Naive B cell (primary cell): Measurements from ENCODE around the gene PRTFDC1. TPM values are rescaled to one million over a fixed set of nuclear protein-coding genes. Genes with fewer than 3 reads are reported as not detected.
A peak's percentile ranks its signal among the peaks of the same experiment; 100 is the strongest.
"Not testable (repeated sequence)": the region's sequence is repeated elsewhere in the genome, so short reads cannot be mapped to it uniquely, and the experiment has no call there.

Experiments used
- ATAC-seq, 2 donors: fragments of 150-1000 bp; cut with Tn5 transposase; 2 replicates each; pipeline ENCODE4 v1.10.0; 2021; ENCODE audit warnings: low read depth in 2 of 2, mild to moderate bottlenecking in 2 of 2, moderate library complexity in 2 of 2
- DNase-seq: peaks from one replicate; pipeline ENCODE4 v3.0.0; 2022
- H3K27ac Mint-ChIP-seq, 6 donors: one replicate each; pipeline ENCODE4 v1.8.0; 2020 to 2022; ENCODE audit warnings: mild to moderate bottlenecking in 6 of 6, mixed read lengths in 6 of 6, moderate library complexity in 5 of 6, inconsistent platforms in 2 of 6
- H3K27me3 Mint-ChIP-seq, 3 donors: one replicate each; pipeline ENCODE4 v1.8.0; 2021 to 2022; ENCODE audit warnings: mixed read lengths in 3 of 3, mild to moderate bottlenecking in 1 of 3
- H3K36me3 Mint-ChIP-seq, 2 donors: one replicate each; pipeline ENCODE4 v1.8.0; 2020 to 2022; ENCODE audit warnings: mixed read lengths in 2 of 2, inconsistent platforms in 1 of 2, mild to moderate bottlenecking in 1 of 2
- H3K4me1 Mint-ChIP-seq, 3 donors: one replicate each; pipeline ENCODE4 v1.8.0; 2020 to 2022; ENCODE audit warnings: mixed read lengths in 3 of 3, inconsistent platforms in 1 of 3, mild to moderate bottlenecking in 1 of 3, moderate library complexity in 1 of 3
- H3K4me3 Mint-ChIP-seq, 8 donors: one replicate each; pipeline ENCODE4 v1.8.0; 2020 to 2022; ENCODE audit warnings: mild to moderate bottlenecking in 8 of 8, mixed read lengths in 8 of 8, moderate library complexity in 8 of 8, inconsistent platforms in 2 of 8
- H3K9me3 Mint-ChIP-seq, 7 donors: one replicate each; pipeline ENCODE4 v1.8.0; 2020 to 2022; ENCODE audit warnings: mixed read lengths in 7 of 7, mild to moderate bottlenecking in 5 of 7, inconsistent platforms in 2 of 7, moderate library complexity in 1 of 7
- polyA plus RNA-seq, 6 donors: library from polyadenylated mRNA; unstranded; fragments of 300-500 nt; fragmentation: Illumina TruSeq; gene quantifications; one replicate each; pipeline ENCODE4 v1.2.3, GENCODE V29; 2021; ENCODE audit warnings: low read depth in 6 of 6

The PRTFDC1 gene
- polyA plus RNA-seq, 6 donors from 2014 or later, result 0.15 to 0.38 (median 0.32) TPM; not detected in 3

GRCh38 chr10:24849051-24849450 lies 103.4 kb downstream of the PRTFDC1 start:
- H3K27me3 Mint-ChIP-seq, result peaks cover 15 to 25% (median 24%) of the 10 kb centered on the region in 3 donors
- H3K9me3 Mint-ChIP-seq, result peaks cover 0 to 2% (median 0%) of the 10 kb centered on the region in 7 donors
- ATAC-seq (no peak), DNase-seq (no peak)
- H3K27ac Mint-ChIP-seq, result no peak overlapping the region
- H3K36me3 Mint-ChIP-seq, result no peaks in the 10 kb centered on the region
- peaks cover 0 to 13% (median 4%) of the 10 kb centered on the region in 3 donors for H3K4me1 Mint-ChIP-seq
- no peak overlapping the region for H3K4me3 Mint-ChIP-seq

- H3K4me1 Mint-ChIP-seq, result peaks cover 0 to 13% (median 4%) of the 10 kb centered on the region in 3 donors
- DNase-seq (no peak), ATAC-seq (no peak)
- H3K9me3 Mint-ChIP-seq, result peaks cover 0 to 2% (median 0%) of the 10 kb centered on the region in 7 donors
- H3K27ac Mint-ChIP-seq, result no peak overlapping the region
- peaks cover 15 to 25% (median 24%) of the 10 kb centered on the region in 3 donors for H3K27me3 Mint-ChIP-seq
- no peak overlapping the region for H3K4me3 Mint-ChIP-seq
- no peaks in the 10 kb centered on the region for H3K36me3 Mint-ChIP-seq
These were observed 104.2 kb downstream of the PRTFDC1 start for GRCh38 chr10:24848195-24848594.

GRCh38 chr10:24847112-24848070 lies 105.0 kb downstream of the PRTFDC1 start:
- DNase-seq, result no peak
- Mint-ChIP-seq H3K27me3 (peaks cover 15 to 28% (median 25%) of the 10 kb centered on the region in 3 donors), H3K9me3 (peaks cover 0 to 2% (median 0%) of the 10 kb centered on the region in 7 donors), H3K4me1 (peaks cover 0 to 13% (median 4%) of the 10 kb centered on the region in 3 donors), H3K36me3 (no peaks in the 10 kb centered on the region), H3K4me3 (no peak overlapping the region), H3K27ac (no peak overlapping the region)
- ATAC-seq, result no peak

GRCh38 chr10:24844742-24845141 lies 107.7 kb downstream of the PRTFDC1 start:
- Mint-ChIP-seq H3K27me3 (peaks cover 0 to 24% (median 10%) of the 10 kb centered on the region in 3 donors), H3K4me1 (no peaks in the 10 kb centered on the region), H3K9me3 (peaks cover 0 to 4% (median 0%) of the 10 kb centered on the region in 7 donors), H3K4me3 (no peak overlapping the region), H3K27ac (no peak overlapping the region), H3K36me3 (no peaks in the 10 kb centered on the region)
- ATAC-seq (no peak), DNase-seq (no peak)

- peaks cover 0 to 24% (median 10%) of the 10 kb centered on the region in 3 donors for H3K27me3 Mint-ChIP-seq
- peaks cover 0 to 4% (median 0%) of the 10 kb centered on the region in 7 donors for H3K9me3 Mint-ChIP-seq
- DNase-seq (no peak), ATAC-seq (no peak)
- no peak overlapping the region for H3K4me3 Mint-ChIP-seq
- no peak overlapping the region for H3K27ac Mint-ChIP-seq
- no peaks in the 10 kb centered on the region for H3K36me3 Mint-ChIP-seq
- no peaks in the 10 kb centered on the region for H3K4me1 Mint-ChIP-seq
These were observed 109.2 kb downstream of the PRTFDC1 start for GRCh38 chr10:24843256-24843655.

- Mint-ChIP-seq H3K27me3 (peaks cover 0 to 24% (median 10%) of the 10 kb centered on the region in 3 donors), H3K27ac (no peak overlapping the region), H3K4me1 (no peaks in the 10 kb centered on the region), H3K9me3 (peaks cover 0 to 4% (median 0%) of the 10 kb centered on the region in 7 donors), H3K4me3 (no peak overlapping the region), H3K36me3 (no peaks in the 10 kb centered on the region)
- DNase-seq, result no peak
- ATAC-seq, result no peak
These were observed 109.5 kb downstream of the PRTFDC1 start for GRCh38 chr10:24842856-24843255.

GRCh38 chr10:24841530-24841929 lies 110.9 kb downstream of the PRTFDC1 start:
- Mint-ChIP-seq H3K4me1 (no peaks in the 10 kb centered on the region), H3K36me3 (no peaks in the 10 kb centered on the region), H3K9me3 (peaks cover 0 to 6% (median 3%) of the 10 kb centered on the region in 7 donors), H3K27ac (no peak overlapping the region), H3K4me3 (no peak overlapping the region), H3K27me3 (peaks cover 0 to 16% (median 3%) of the 10 kb centered on the region in 3 donors)
- ATAC-seq (no peak), DNase-seq (no peak)

- Mint-ChIP-seq H3K36me3 (no peaks in the 10 kb centered on the region), H3K4me3 (no peak overlapping the region), H3K27me3 (peaks cover 0 to 9% (median 3%) of the 10 kb centered on the region in 3 donors), H3K4me1 (no peaks in the 10 kb centered on the region), H3K9me3 (peaks cover 0 to 6% (median 3%) of the 10 kb centered on the region in 7 donors), H3K27ac (no peak overlapping the region)
- ATAC-seq (no peak), DNase-seq (no peak)
These were observed 111.6 kb downstream of the PRTFDC1 start for GRCh38 chr10:24840784-24841183.

GRCh38 chr10:24837781-24838180 lies 114.6 kb downstream of the PRTFDC1 start:
- not testable (repeated sequence) for H3K9me3 Mint-ChIP-seq, H3K4me1 Mint-ChIP-seq, H3K4me3 Mint-ChIP-seq, H3K27me3 Mint-ChIP-seq, DNase-seq, ATAC-seq, H3K27ac Mint-ChIP-seq, H3K36me3 Mint-ChIP-seq

- peaks cover 0 to 7% of the 10 kb centered on the region in 2 donors for H3K36me3 Mint-ChIP-seq
- ATAC-seq (no peak), DNase-seq (no peak)
- H3K27me3 Mint-ChIP-seq, result peaks cover 0 to 10% (median 0%) of the 10 kb centered on the region in 3 donors
- no peak overlapping the region for H3K27ac Mint-ChIP-seq
- peaks cover 0 to 6% (median 0%) of the 10 kb centered on the region in 7 donors for H3K9me3 Mint-ChIP-seq
- no peaks in the 10 kb centered on the region for H3K4me1 Mint-ChIP-seq
- H3K4me3 Mint-ChIP-seq, result no peak overlapping the region
These were observed 117.5 kb downstream of the PRTFDC1 start for GRCh38 chr10:24834869-24835268.

GRCh38 chr10:24826009-24826408 lies 126.4 kb downstream of the PRTFDC1 start:
- Mint-ChIP-seq H3K36me3 (no peaks in the 10 kb centered on the region), H3K27ac (no peak overlapping the region), H3K4me3 (no peak overlapping the region), H3K4me1 (no peaks in the 10 kb centered on the region), H3K27me3 (no peaks in the 10 kb centered on the region), H3K9me3 (peaks cover 0 to 2% (median 0%) of the 10 kb centered on the region in 7 donors)
- DNase-seq, result no peak
- no peak for ATAC-seq

- Mint-ChIP-seq H3K36me3 (no peaks in the 10 kb centered on the region), H3K27ac (peak overlapping the region in 1 of 6 donors; percentile 4), H3K9me3 (peaks cover 0 to 2% (median 0%) of the 10 kb centered on the region in 7 donors), H3K4me3 (no peak overlapping the region), H3K4me1 (no peaks in the 10 kb centered on the region), H3K27me3 (no peaks in the 10 kb centered on the region)
- ATAC-seq (no peak), DNase-seq (no peak)
These were observed 126.9 kb downstream of the PRTFDC1 start for GRCh38 chr10:24825551-24825950.

- Mint-ChIP-seq H3K4me3 (no peak overlapping the region), H3K36me3 (no peaks in the 10 kb centered on the region), H3K9me3 (peaks cover 0 to 2% (median 0%) of the 10 kb centered on the region in 7 donors), H3K27me3 (no peaks in the 10 kb centered on the region), H3K4me1 (no peaks in the 10 kb centered on the region), H3K27ac (no peak overlapping the region)
- no peak for ATAC-seq
- no peak for DNase-seq
These were observed 127.9 kb downstream of the PRTFDC1 start for GRCh38 chr10:24824536-24824935.

GRCh38 chr10:24824124-24824523 lies 128.3 kb downstream of the PRTFDC1 start:
- no peak overlapping the region for H3K27ac Mint-ChIP-seq
- no peak for DNase-seq
- H3K4me3 Mint-ChIP-seq, result no peak overlapping the region
- no peak for ATAC-seq
- no peaks in the 10 kb centered on the region for H3K4me1 Mint-ChIP-seq
- no peaks in the 10 kb centered on the region for H3K27me3 Mint-ChIP-seq
- H3K9me3 Mint-ChIP-seq, result peaks cover 0 to 2% (median 0%) of the 10 kb centered on the region in 7 donors
- H3K36me3 Mint-ChIP-seq, result no peaks in the 10 kb centered on the region
